ENCODE measurements around the gene ADCY9.
"Not testable (repeated sequence)": the region's sequence is repeated elsewhere in the genome, so short reads cannot be mapped to it uniquely, and the experiment has no call there.

Gene ADCY9

GRCh38 chr16:4116325-4117249 is at the start of gene ADCY9:
Gene ADCY9, minus strand, starts transcription at chr16:4116442. Its CDS starts 1,000 bp downstream, at chr16:4115442.
- DNase-seq: no peak

GRCh38 chr16:4160658-4161430 is 44.6 kb upstream of the ADCY9 start:
- no peak for DNase-seq

- DNase-seq: no peak
Observed at GRCh38 chr16:4159726-4160125, 43.5 kb upstream of the ADCY9 start.

GRCh38 chr16:4158143-4159093 is 42.2 kb upstream of the ADCY9 start:
- no peak for DNase-seq

- DNase-seq: no peak
Observed at GRCh38 chr16:4157376-4157825, 41.2 kb upstream of the ADCY9 start.

- not testable (repeated sequence) for DNase-seq
Observed at GRCh38 chr16:4156503-4156902, 40.3 kb upstream of the ADCY9 start.

- DNase-seq: not testable (repeated sequence)
Observed at GRCh38 chr16:4153364-4153763, 37.1 kb upstream of the ADCY9 start.

- DNase-seq: no peak
Observed at GRCh38 chr16:4152267-4152666, 36.0 kb upstream of the ADCY9 start.

- DNase-seq: no peak
Observed at GRCh38 chr16:4147236-4147635, 31.0 kb upstream of the ADCY9 start.

- no peak for DNase-seq
Observed at GRCh38 chr16:4142268-4142667, 26.0 kb upstream of the ADCY9 start.

GRCh38 chr16:4141604-4142003 is 25.4 kb upstream of the ADCY9 start:
- no peak for DNase-seq

GRCh38 chr16:4140652-4141051 is 24.4 kb upstream of the ADCY9 start:
- DNase-seq: no peak

GRCh38 chr16:4139968-4140367 is 23.7 kb upstream of the ADCY9 start:
- DNase-seq: no peak

GRCh38 chr16:4138713-4139112 is 22.5 kb upstream of the ADCY9 start:
- DNase-seq: no peak

- no peak for DNase-seq
Observed at GRCh38 chr16:4137438-4137837, 21.2 kb upstream of the ADCY9 start.

- DNase-seq: no peak
Observed at GRCh38 chr16:4136229-4136813, 20.1 kb upstream of the ADCY9 start.

GRCh38 chr16:4135537-4135936 is 19.3 kb upstream of the ADCY9 start:
- DNase-seq: no peak

- DNase-seq: no peak
Observed at GRCh38 chr16:4133897-4134372, 17.7 kb upstream of the ADCY9 start.

- DNase-seq: no peak
Observed at GRCh38 chr16:4131621-4132020, 15.4 kb upstream of the ADCY9 start.

GRCh38 chr16:4124535-4125294 is 8.5 kb upstream of the ADCY9 start:
- DNase-seq: no peak

GRCh38 chr16:4123616-4124300 is 7.5 kb upstream of the ADCY9 start:
- DNase-seq: no peak
